GM12874 (cell line): ENCODE results near the gene AMER2.

Source experiments
- TF ChIP-seq, protein P1 (sequence below): IDR thresholded peaks from 2 replicates; pipeline ENCODE4 v1.5.1; 2011; ENCODE audit warnings: low read depth, mild to moderate bottlenecking, control low read depth, low read length, moderate library complexity; ENCODE audit not compliant: insufficient read depth

AMER2 gene

DNA sequence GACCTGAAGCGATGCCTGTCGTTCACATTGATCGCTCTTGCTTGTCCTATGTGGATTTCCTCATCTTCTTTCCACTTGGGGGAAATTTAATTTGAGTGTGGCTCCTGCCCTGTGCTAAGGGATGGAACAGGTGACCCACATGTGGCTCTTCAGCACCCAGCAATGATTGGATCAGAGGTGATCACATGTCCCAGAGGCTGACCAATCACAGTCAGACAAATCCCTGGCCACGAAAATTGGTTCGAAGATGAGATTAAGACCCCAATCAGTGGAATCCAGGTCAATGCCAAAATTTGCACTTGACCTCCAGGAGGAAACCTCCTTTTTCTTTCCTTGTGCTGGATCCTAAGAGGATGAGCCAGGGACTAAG lies 23.7 kb downstream of the AMER2 start:
- TF ChIP-seq, protein P1, sequence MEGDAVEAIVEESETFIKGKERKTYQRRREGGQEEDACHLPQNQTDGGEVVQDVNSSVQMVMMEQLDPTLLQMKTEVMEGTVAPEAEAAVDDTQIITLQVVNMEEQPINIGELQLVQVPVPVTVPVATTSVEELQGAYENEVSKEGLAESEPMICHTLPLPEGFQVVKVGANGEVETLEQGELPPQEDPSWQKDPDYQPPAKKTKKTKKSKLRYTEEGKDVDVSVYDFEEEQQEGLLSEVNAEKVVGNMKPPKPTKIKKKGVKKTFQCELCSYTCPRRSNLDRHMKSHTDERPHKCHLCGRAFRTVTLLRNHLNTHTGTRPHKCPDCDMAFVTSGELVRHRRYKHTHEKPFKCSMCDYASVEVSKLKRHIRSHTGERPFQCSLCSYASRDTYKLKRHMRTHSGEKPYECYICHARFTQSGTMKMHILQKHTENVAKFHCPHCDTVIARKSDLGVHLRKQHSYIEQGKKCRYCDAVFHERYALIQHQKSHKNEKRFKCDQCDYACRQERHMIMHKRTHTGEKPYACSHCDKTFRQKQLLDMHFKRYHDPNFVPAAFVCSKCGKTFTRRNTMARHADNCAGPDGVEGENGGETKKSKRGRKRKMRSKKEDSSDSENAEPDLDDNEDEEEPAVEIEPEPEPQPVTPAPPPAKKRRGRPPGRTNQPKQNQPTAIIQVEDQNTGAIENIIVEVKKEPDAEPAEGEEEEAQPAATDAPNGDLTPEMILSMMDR, result no peak

DNA sequence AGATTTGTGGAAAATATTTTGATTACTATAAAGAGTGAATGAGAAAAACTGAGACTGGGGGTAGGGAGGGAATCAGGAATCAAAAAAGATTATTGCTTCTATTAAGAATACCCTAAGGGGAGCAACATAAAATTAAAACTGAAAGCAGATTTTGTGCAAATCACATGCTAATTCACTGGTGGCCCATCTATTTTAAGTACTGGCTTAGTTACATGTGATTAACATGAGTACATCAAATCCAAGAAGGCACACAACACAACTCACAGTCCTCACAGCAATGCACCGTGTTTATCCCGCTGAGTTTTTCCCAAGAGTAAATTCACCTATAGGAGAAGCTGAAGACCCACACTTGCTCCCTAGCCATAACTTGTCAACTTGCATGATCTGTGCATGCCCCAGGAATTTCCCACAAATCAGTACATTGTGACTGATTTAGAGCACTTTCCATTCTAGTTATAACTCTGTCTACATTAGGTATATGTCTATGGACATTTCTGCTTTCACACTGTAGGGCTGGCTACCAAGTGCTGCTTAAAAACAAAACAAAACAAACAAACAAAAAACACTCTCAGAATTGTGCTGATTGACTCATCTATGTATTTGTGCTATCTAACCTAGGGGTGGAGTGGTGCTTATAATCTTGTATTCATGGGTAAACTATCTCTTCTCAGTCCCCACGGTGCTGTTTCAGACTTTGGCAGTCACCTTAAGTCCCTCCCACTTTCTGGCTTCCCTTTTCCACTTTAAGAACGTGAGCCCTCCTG lies 24.3 kb downstream of the AMER2 start:
- TF ChIP-seq, protein P1, result no peak

DNA sequence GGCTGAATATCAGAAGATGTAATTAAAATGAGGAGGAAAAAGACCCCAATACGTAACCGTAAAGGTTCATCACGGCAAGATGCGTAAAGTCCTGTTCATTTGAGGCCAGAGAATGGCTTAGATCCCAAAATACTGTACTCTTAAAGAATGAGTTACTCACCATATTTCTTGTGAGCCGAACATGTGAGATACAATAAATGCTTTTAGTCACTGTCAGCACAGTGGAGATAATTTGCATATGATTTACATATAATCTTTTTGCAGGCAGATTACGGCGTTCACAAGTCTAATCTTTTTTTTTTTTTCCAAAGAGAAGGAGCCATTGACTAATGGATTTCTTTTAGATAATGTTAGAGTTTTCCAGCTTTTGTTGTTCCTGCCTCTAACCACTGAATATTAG lies 28.4 kb downstream of the AMER2 start:
- TF ChIP-seq, protein P1, result no peak

DNA sequence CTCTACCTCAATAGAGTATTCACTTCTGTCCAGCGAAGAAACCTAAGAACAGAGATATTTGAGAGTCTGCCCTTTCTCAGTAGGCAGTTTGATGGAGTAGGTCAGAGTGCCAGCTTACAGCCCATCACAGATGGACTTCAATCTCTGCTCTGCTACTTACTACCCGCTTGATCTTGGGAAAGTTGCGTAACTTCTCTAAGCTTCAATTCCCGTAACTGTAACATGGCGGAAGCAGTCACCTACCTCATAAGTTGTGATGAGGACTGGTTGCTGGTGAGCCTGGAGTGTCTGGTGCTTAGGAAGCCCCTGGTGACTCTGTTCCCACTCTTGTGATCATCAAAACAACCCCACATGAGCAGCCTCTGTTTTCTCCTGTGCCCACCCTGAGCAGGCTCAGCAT lies 31.0 kb downstream of the AMER2 start:
- TF ChIP-seq, protein P1, result no peak

DNA sequence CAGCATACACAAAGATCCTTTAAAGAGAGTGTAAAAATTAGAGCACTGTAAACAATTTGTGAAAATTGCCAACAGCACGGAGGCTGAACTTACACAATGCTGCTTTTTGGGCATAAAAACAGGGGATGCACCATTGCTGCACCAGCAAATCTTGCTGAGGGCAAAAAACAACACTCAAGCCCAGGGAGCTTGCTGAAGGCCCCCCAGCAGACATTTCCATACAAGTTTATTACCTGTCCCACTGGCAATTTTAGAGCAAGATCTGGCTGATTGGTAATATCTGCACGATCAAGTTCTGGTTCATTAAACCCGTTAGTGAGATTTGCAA lies 34.3 kb downstream of the AMER2 start:
- TF ChIP-seq, protein P1, result no peak

DNA sequence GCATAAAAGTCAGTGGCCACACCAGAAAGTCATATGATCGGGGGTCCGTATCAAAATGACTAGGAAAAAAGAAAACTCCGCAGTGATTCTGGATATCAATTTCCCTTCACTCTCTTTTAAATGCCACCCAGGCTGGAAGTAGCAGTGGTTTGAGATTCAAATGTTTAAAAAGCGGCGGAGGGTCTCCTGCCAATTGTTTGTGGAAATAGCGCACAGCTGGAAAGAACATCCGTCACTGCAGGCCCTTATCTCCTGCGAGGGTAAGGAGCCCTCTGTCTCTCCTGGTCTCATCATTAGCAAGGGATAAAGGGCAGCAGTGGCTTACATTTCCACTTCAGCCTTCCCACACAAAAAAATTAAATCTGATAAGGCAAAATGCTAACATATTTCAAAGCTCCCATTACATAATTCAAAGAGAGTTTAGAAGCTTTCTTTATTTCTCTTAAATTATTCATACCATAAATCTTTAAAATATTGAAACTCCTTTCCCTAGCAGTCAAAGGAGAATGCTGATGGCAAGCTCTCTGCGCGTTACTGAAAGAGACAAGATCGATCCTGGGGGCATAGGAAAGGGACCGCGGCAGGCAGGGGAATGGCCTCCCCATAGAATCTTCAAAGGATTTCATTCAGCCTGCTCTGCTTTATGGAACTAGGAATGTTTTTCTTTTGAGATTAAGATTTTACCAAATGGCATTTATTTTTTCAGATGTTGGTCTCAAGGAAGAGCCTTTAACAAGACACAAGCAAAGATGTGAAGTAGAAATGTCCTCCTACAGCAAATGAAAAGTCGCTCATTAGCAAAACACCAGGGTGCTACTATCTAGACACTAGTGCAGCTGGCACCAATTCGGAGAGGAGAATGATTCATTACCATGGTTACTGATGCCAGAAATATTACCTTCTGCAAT lies 35.0 kb downstream of the AMER2 start:
- TF ChIP-seq, protein P1, result no peak

DNA sequence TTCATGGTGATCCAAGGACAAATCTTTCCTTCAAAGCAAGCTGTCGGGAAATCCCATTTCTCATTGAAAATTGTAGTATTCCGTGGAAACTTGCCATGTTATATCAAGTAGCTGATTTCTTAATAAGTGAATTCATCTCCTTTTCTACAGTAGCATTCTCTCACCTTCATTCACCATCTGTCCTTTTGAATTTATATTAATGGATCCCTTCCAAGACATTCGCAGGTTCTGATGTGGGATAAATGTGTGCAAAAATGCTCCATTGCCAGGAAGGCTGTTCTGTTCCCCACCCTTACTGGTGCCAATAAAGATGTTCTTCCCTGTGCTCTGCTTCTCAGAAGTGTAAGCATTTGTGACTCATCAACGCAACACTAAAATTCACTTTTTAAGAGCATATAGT lies 36.2 kb downstream of the AMER2 start:
- TF ChIP-seq, protein P1, result no peak
